Activated CD4-positive, alpha-beta T cell treated with anti-CD3 and anti-CD28 coated beads for 24 hours (primary cell): ENCODE data around the gene NUP37.

Source experiments
- DNase-seq, 2 donors: peaks; one replicate each; pipeline ENCODE4 v3.0.0-alpha.2; 2020; ENCODE audit warnings: low read depth in 2 of 2

The NUP37 gene

DNA sequence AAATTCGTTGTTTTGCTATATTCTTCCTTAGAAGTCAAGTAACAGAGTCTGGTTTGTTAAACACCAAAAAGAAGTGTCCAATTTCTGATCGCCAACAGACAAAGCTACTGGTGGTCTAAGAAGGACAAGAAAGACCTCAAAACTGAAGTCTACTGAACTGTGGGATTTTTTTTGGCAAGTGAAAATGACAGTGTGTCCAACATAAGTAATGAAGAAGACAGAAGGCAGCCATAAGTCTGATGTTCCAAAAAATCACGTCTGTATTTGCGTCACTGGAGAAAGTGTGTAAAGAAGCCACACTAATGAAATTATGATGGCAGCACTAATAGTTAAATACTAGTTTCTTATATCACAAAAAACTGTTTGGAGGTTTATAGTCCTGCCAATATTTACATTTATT is 90.8 kb downstream of the NUP37 start:
- no peak for DNase-seq

DNA sequence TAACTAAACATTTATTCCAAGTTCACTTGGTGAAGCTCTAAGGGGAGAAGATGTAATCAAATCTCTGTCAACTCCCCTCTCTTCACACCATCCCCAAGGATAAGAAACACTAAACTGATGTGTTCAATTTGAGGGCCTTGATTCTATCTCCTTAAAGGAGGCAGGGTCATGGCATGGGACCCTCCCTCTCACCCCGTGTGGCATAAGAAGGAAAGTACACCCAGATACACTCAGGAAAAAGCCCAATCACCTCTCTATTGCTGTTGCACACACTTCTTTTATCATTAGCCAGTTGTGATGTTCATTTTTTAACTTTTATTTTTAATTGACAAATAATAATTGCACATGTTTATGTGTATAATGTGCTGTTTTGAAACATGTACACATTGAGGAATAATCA is 93.2 kb downstream of the NUP37 start:
- no peak for DNase-seq

DNA sequence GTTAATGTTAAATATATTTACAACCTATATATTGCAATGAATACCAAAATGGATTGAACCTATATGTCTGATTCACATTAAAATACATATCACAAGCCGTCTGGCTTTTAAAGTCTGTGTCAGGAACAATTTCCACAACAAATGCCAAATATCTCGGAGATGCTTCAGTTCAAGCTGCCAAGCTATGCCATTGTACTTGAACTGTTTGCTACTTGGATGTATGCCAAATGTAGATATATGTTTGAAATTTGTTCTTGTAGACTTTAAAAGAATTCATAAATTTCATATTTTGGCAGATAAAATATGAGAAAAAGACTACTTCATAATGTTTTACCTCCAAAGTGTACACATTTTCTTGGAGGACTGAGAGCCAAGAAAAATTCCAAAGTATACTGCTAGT is 95.1 kb downstream of the NUP37 start:
- no peak for DNase-seq

DNA sequence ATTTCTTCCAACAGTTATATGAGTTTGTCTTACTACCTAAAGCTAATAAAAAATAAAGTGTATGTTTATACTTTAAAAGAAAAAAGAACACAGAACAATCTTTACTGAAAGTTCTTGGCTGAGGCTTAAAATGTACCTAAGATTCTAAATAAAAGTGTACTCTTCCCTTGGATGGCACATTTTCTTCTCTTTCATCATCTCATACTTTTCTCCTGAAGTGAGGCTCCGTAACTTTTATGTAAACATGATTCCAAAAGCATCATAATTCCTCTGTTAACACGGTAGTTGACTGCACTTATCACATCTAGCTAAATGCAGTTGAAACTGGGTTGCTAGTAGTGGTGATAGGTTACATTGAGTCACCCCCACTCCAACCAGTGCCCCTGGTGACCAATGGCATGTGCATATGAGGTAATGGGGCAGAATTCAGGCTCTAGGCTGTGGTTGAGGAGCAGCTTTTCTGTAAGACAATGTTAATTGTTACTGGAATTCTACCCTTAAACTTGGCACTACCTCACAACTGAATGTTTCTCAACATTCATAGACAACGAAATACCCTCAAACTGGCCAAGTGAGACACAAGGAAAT is 96.5 kb downstream of the NUP37 start:
- no peak for DNase-seq
